HCT116 (cell line): ENCODE results near the gene PCDHA9. TPM values are rescaled to one million over a fixed set of nuclear protein-coding genes. Genes with fewer than 3 reads are reported as not detected.
"Not testable (repeated sequence)": the region's sequence is repeated elsewhere in the genome, so short reads cannot be mapped to it uniquely, and the experiment has no call there.

Experiments
- ATAC-seq: fragments of 200-7000 bp; cut with Tn5 transposase; 2 replicates; pipeline ENCODE4 v1.9.1; 2020; ENCODE audit warnings: mild to moderate bottlenecking, moderate library complexity
- Bru-seq: library from RNA; stranded (reverse); fragments of 400-500 nt; gene quantifications from one replicate; lab custom pipeline; 2021; lab: Mats Ljungman, UMichigan
- BruChase-seq, 2 experiments: library from RNA; stranded (reverse); fragments of 400-500 nt; gene quantifications; one replicate each; lab custom pipeline; 2021; lab: Mats Ljungman, UMichigan
- BruUV-seq: library from RNA; stranded (reverse); fragments of 400-500 nt; replicated peaks from 2 replicates; lab custom pipeline; 2021; lab: Mats Ljungman, UMichigan
- CTCF ChIA-PET: fragments of 300-600 bp; sonication (Branson Sonifier 250); formaldehyde crosslinking; loops from one replicate; lab custom pipeline; 2021; ENCODE audit warnings: antibody characterized with exemption; lab: Charles Lee
- POLR2A ChIA-PET: fragments of 300-600, 350-600 bp; sonication (Branson Sonifier 250); formaldehyde crosslinking; loops from one replicate; lab custom pipeline; 2021; ENCODE audit warnings: antibody characterized with exemption; lab: Charles Lee
- RAD21 ChIA-PET, 2 experiments: fragments of 300-600 bp; sonication (Branson Sonifier 250); formaldehyde crosslinking; loops; one replicate each; lab custom pipeline; 2023; ENCODE audit warnings: low total read pairs in 2 of 2; ENCODE audit not compliant: uncharacterized antibody in 2 of 2, unreplicated experiment in 2 of 2, low non-redundant PET in 1 of 2; lab: Charles Lee
- DNase-seq: peaks from one replicate; pipeline ENCODE4 v3.0.0-alpha.2; 2010; ENCODE audit warnings: low read depth, low spot score
- H2AFZ ChIP-seq: fragments of 200-600 bp; shearing (Covaris generic), sonication (generic); 2 replicates; pipeline ENCODE4 v1.6.1; 2017; ENCODE audit warnings: low read depth, mixed run types, mixed read lengths, antibody characterized with exemption, low read length; ENCODE audit not compliant: poor library complexity, severe bottlenecking
- H3K27ac ChIP-seq: 2 replicates; pipeline ENCODE4 v1.5.1; 2012; ENCODE audit warnings: low read depth, low read length
- H3K27me3 ChIP-seq: fragments of 200-600 bp; sonication (generic); 2 replicates; pipeline ENCODE4 v1.6.1; 2016; ENCODE audit warnings: mixed run types, low read length, mixed read lengths; ENCODE audit not compliant: insufficient read depth
- H3K36me3 ChIP-seq, 2 experiments: fragments of 200-500 bp in 1 of 2; fragments of 200-600 bp in 1 of 2; sonication (Bioruptor generic) in 1 of 2; sonication (generic) in 1 of 2; 2 replicates each; pipeline versions ENCODE4 v1.5.1 to v1.6.1; 2014 to 2016; ENCODE audit warnings: low read length in 2 of 2, inconsistent platforms in 1 of 2, mixed read lengths in 1 of 2, mixed run types in 1 of 2; ENCODE audit not compliant: insufficient read depth in 2 of 2, control insufficient read depth in 1 of 2
- H3K4me1 ChIP-seq, 2 experiments: fragments of 200-600 bp in 1 of 2; sonication (generic) in 1 of 2; 2 replicates each; pipeline versions ENCODE4 v1.5.1 to v1.6.1; 2012 to 2017; ENCODE audit warnings: low read length in 2 of 2, inconsistent platforms in 1 of 2, mild to moderate bottlenecking in 1 of 2, mixed read lengths in 1 of 2, mixed run types in 1 of 2, moderate library complexity in 1 of 2; ENCODE audit not compliant: insufficient read depth in 2 of 2, control insufficient read depth in 1 of 2
- H3K4me2 ChIP-seq: fragments of 200-600 bp; sonication (generic); 2 replicates; pipeline ENCODE4 v1.6.1; 2017; ENCODE audit warnings: mixed run types, low read length, mixed read lengths
- H3K4me3 ChIP-seq, 2 experiments: fragments of 200-600 bp in 1 of 2; sonication (generic) in 1 of 2; replicated peaks in 1 of 2; 2 replicates each; pipeline ENCODE4 v1.5.1; 2011 to 2016; ENCODE audit warnings: low read length in 2 of 2, control low read depth in 1 of 2, low read depth in 1 of 2, mild to moderate bottlenecking in 1 of 2, mixed read lengths in 1 of 2, mixed run types in 1 of 2
- H3K79me2 ChIP-seq: fragments of 200-600 bp; sonication (generic); 2 replicates; pipeline ENCODE4 v1.6.1; 2017; ENCODE audit warnings: mild to moderate bottlenecking, mixed run types, low read length, moderate library complexity, mixed read lengths; ENCODE audit not compliant: insufficient read depth
- H3K9ac ChIP-seq: fragments of 200-600 bp; sonication (generic); 2 replicates; pipeline ENCODE4 v1.6.1; 2016; ENCODE audit warnings: low read length, mixed read lengths
- H3K9me2 ChIP-seq: fragments of 200-600 bp; sonication (generic), shearing (Covaris generic); 2 replicates; pipeline ENCODE4 v1.6.1; 2017; ENCODE audit warnings: mixed run types, mild to moderate bottlenecking, moderate library complexity; ENCODE audit not compliant: insufficient read depth
- H3K9me3 ChIP-seq, 2 experiments: fragments of 200-500 bp in 1 of 2; fragments of 200-600 bp in 1 of 2; sonication (Bioruptor generic) in 1 of 2; sonication (generic) in 1 of 2; 2 replicates each; pipeline ENCODE4 v1.6.1; 2014 to 2017; ENCODE audit warnings: low read length in 2 of 2, mixed read lengths in 2 of 2, inconsistent platforms in 1 of 2, low read depth in 1 of 2, mild to moderate bottlenecking in 1 of 2, mixed run types in 1 of 2, moderate library complexity in 1 of 2; ENCODE audit not compliant: control insufficient read depth in 1 of 2, insufficient read depth in 1 of 2
- H4K20me1 ChIP-seq: fragments of 200-600 bp; sonication (generic), shearing (Covaris generic); 2 replicates; pipeline ENCODE4 v1.6.1; 2017; ENCODE audit warnings: mixed run types, mild to moderate bottlenecking, moderate library complexity; ENCODE audit not compliant: insufficient read depth
- CTCF ChIP-seq, 3 experiments: fragments of 200-600 bp in 1 of 3; sonication (generic) in 1 of 3; IDR thresholded peaks in 2 of 3; conservative IDR thresholded peaks in 1 of 3; 2 replicates each; pipeline ENCODE4 v1.5.1; 2012 to 2017; ENCODE audit warnings: low read depth in 2 of 3, low read length in 2 of 3, antibody characterized with exemption in 1 of 3, borderline replicate concordance in 1 of 3, control low read depth in 1 of 3, mild to moderate bottlenecking in 1 of 3, mixed read lengths in 1 of 3, mixed run types in 1 of 3, moderate library complexity in 1 of 3; ENCODE audit not compliant: insufficient read depth in 1 of 3
- ELF1 ChIP-seq: IDR thresholded peaks from 2 replicates; pipeline ENCODE4 v1.6.1; 2012; ENCODE audit warnings: low read depth, borderline replicate concordance
- EZH2 ChIP-seq: fragments of 200-600 bp; sonication (generic); IDR thresholded peaks from 2 replicates; pipeline ENCODE4 v1.6.1; 2017; ENCODE audit warnings: antibody characterized with exemption, mixed run types
- EZH2phosphoT487 ChIP-seq: fragments of 200-600 bp; IDR thresholded peaks from 2 replicates; pipeline ENCODE4 v1.6.1; 2018; ENCODE audit warnings: antibody characterized with exemption, borderline replicate concordance
- FOSL1 ChIP-seq: IDR thresholded peaks from 2 replicates; pipeline ENCODE4 v1.6.1; 2012; ENCODE audit warnings: low read depth
- MAX ChIP-seq: IDR thresholded peaks from 2 replicates; pipeline ENCODE4 v1.6.1; 2012
- POLR2A ChIP-seq: IDR thresholded peaks from 2 replicates; pipeline ENCODE4 v1.7.0; 2011; ENCODE audit warnings: borderline replicate concordance; ENCODE audit not compliant: insufficient read depth, insufficient read length; ENCODE audit errors: extremely low read depth
- ZNF274 ChIP-seq: fragments of 200-500 bp; sonication (Bioruptor generic); IDR thresholded peaks from 2 replicates; pipeline ENCODE4 v1.6.1; 2014; ENCODE audit warnings: mild to moderate bottlenecking, low read depth, low read length, inconsistent platforms
- intact Hi-C: fragments of 100-400 bp; cut with micrococcal nuclease; formaldehyde crosslinking; loops from 2 replicates; pipeline ENCODE4 v1.10.0; 2022
- long read RNA-seq: library from polyadenylated mRNA; unstranded; transcript quantifications from one replicate; pipeline ENCODE4 v2.0.0, GENCODE V29; 2021; ENCODE audit not compliant: unreplicated experiment
- polyA plus RNA-seq: library from polyadenylated mRNA; unstranded; fragments of >200 nt; gene quantifications from 2 replicates; pipeline ENCODE4 v1.2.1, GENCODE V29; 2012; ENCODE audit warnings: missing spikeins
- total RNA-seq: library from RNA; stranded (reverse); gene quantifications from one replicate; pipeline ENCODE4 v1.2.1, GENCODE V29; 2021; ENCODE audit not compliant: unreplicated experiment

PCDHA9 gene
- total RNA-seq (not detected), Bru-seq, nascent RNA (not detected), BruChase-seq, experiment 1, labeled RNA remaining after a 6-hour chase (not detected), BruChase-seq, experiment 2, labeled RNA remaining after a 2-hour chase (percentile 9 among the genes with signal in this experiment)
- not detected in 2 replicates for polyA plus RNA-seq
- long read RNA-seq, result 0 reads

- H3K9me2 ChIP-seq, H4K20me1 ChIP-seq, H3K9me3 ChIP-seq, H3K4me1 ChIP-seq, POLR2A ChIA-PET, H3K36me3 ChIP-seq, intact Hi-C loops, H3K27ac ChIP-seq, H3K9ac ChIP-seq, ATAC-seq, H3K27me3 ChIP-seq, RAD21 ChIA-PET, H3K79me2 ChIP-seq, H3K4me2 ChIP-seq, DNase-seq, BruUV-seq, CTCF ChIA-PET, H2AFZ ChIP-seq, H3K4me3 ChIP-seq: not testable (repeated sequence)
Measured at GRCh38 chr5:140848139-140849102, at the start of gene PCDHA9. TSS of gene PCDHA9 (plus strand) at chr5:140848382. CDS start at chr5:140848496, 114 bp downstream.

GRCh38 chr5:140800816-140801493, 47.2 kb upstream of the PCDHA9 start, which contains the start of gene PCDHA3:
TSS of gene PCDHA3 (plus strand) at chr5:140801057.
- Histone ChIP-seq H3K27ac (no peak within 1 kb of the TSS), H3K27me3 (no peaks in the 10 kb centered on the region), H2AFZ (no peak within 1 kb of the TSS), H4K20me1 (no peaks in the 10 kb centered on the region), H3K9ac (no peak within 1 kb of the TSS), H3K4me3 (no peak within 1 kb of the TSS), H3K9me2 (no peaks in the 10 kb centered on the region), H3K4me1 (no peaks in the 10 kb centered on the region), H3K9me3 (peaks cover 0 to 5% of the 10 kb centered on the region in 2 experiments; a peak in 2 of 4 replicates), H3K4me2 (no peak within 1 kb of the TSS), H3K79me2 (no peaks in the 10 kb centered on the region), H3K36me3 (no peaks in the 10 kb centered on the region)
- DNase-seq (no peak), ATAC-seq (no peak)
- ChIA-PET CTCF (no interaction called here), RAD21 (no interaction called here), POLR2A (no interaction called here)
- BruUV-seq, result no TSS peak
- intact Hi-C loops, result no loop called here
- TF ChIP-seq MAX (no peak), ELF1 (no peak), EZH2phosphoT487 (no peak), ZNF274 (no peak), FOSL1 (no peak), POLR2A (no peak), CTCF (IDR thresholded peaks at IDR 0.05 in 2 of 3, conservative IDR thresholded peaks at IDR 0.05 in 1 of 3; ENCODE audit: borderline replicate concordance in 1 of 3, insufficient read depth in 1 of 3, low read depth in 2 of 3, low read length in 2 of 3) (no peak), EZH2 (no peak)
